Neural progenitor cell (in vitro differentiated cells): ENCODE data around the gene PKHD1. TPM values are rescaled to one million over a fixed set of nuclear protein-coding genes. Genes with fewer than 3 reads are reported as not detected.

Experiments
- DNase-seq: peaks from one replicate; pipeline ENCODE4 v3.0.0-alpha.2; 2016; ENCODE audit warnings: low spot score
- H2AFZ ChIP-seq: fragments of 200-600 bp; sonication (generic); replicated peaks from 2 replicates; pipeline ENCODE4 v1.6.1; 2016; ENCODE audit warnings: antibody characterized with exemption
- H3F3A ChIP-seq: fragments of 200-600 bp; sonication (generic); 2 replicates; pipeline ENCODE4 v1.6.1; 2016; ENCODE audit warnings: antibody characterized with exemption, low read depth
- H3K27ac ChIP-seq: fragments of 200-600 bp; sonication (generic); 2 replicates; pipeline ENCODE4 v1.5.1; 2016; ENCODE audit warnings: mild to moderate bottlenecking
- H3K27me3 ChIP-seq: fragments of 200-600 bp; sonication (generic); 2 replicates; pipeline ENCODE4 v1.6.1; 2016; ENCODE audit warnings: mild to moderate bottlenecking, moderate library complexity
- H3K36me3 ChIP-seq: fragments of 200-600 bp; sonication (generic); 2 replicates; pipeline ENCODE4 v1.5.1; 2016
- H3K4me1 ChIP-seq: fragments of 200-600 bp; sonication (generic); 2 replicates; pipeline ENCODE4 v1.6.1; 2016; ENCODE audit warnings: mixed run types
- H3K4me2 ChIP-seq: fragments of 200-600 bp; sonication (generic); 2 replicates; pipeline ENCODE4 v1.6.1; 2016
- H3K4me3 ChIP-seq: fragments of 200-600 bp; sonication (generic); 2 replicates; pipeline ENCODE4 v1.5.1; 2016
- H3K79me2 ChIP-seq: fragments of 200-600 bp; sonication (generic); 2 replicates; pipeline ENCODE4 v1.6.1; 2016; ENCODE audit warnings: low read depth
- H3K9ac ChIP-seq: fragments of 200-600 bp; sonication (generic); 2 replicates; pipeline ENCODE4 v1.6.1; 2016
- H3K9me3 ChIP-seq: fragments of 200-600 bp; sonication (generic); 2 replicates; pipeline ENCODE4 v1.5.1; 2016; ENCODE audit warnings: low read depth
- H4K20me1 ChIP-seq: fragments of 200-600 bp; sonication (generic); 2 replicates; pipeline ENCODE4 v1.6.1; 2016; ENCODE audit warnings: low read depth
- H3K27ac Mint-ChIP-seq: 3 replicates; pipeline ENCODE4 v1.8.0; 2021; ENCODE audit warnings: mixed read lengths
- H3K27me3 Mint-ChIP-seq: 2 replicates; pipeline ENCODE4 v1.8.0; 2022; ENCODE audit warnings: low read depth, mild to moderate bottlenecking, inconsistent platforms, moderate library complexity, mixed read lengths; ENCODE audit not compliant: insufficient read depth
- H3K36me3 Mint-ChIP-seq: 3 replicates; pipeline ENCODE4 v1.8.0; 2021; ENCODE audit warnings: mixed read lengths
- H3K4me1 Mint-ChIP-seq: 3 replicates; pipeline ENCODE4 v1.8.0; 2021; ENCODE audit warnings: mixed read lengths
- H3K4me3 Mint-ChIP-seq: 3 replicates; pipeline ENCODE4 v1.8.0; 2021; ENCODE audit warnings: mild to moderate bottlenecking, moderate library complexity, mixed read lengths
- H3K9me3 Mint-ChIP-seq: 3 replicates; pipeline ENCODE4 v1.8.0; 2020; ENCODE audit warnings: mixed read lengths
- CTCF ChIP-seq: fragments of 200-600 bp; sonication (generic); IDR thresholded peaks from 2 replicates; pipeline ENCODE4 v1.5.1; 2017; ENCODE audit warnings: antibody characterized with exemption, mild to moderate bottlenecking
- EZH2 ChIP-seq: fragments of 200-600 bp; sonication (generic); IDR thresholded peaks from 2 replicates; pipeline ENCODE4 v1.6.1; 2017; ENCODE audit warnings: antibody characterized with exemption, mild to moderate bottlenecking, moderate library complexity
- EZH2phosphoT487 ChIP-seq: fragments of 200-600 bp; sonication (generic); IDR thresholded peaks from 2 replicates; pipeline ENCODE4 v1.6.1; 2017; ENCODE audit warnings: antibody characterized with exemption
- total RNA-seq: library from RNA; depleted of rRNA; stranded (reverse); fragments of >200 nt; gene quantifications from 2 replicates; pipeline ENCODE4 v1.2.3, GENCODE V29; 2015; ENCODE audit warnings: low replicate concordance

PKHD1 gene
- total RNA-seq, 1 donor from 2014 or later: 0.04 TPM

GRCh38 chr6:51702851-51703250 is 384.6 kb downstream of the PKHD1 start:
- Histone ChIP-seq H3K9ac (no peak overlapping the region), H3K36me3 (no peaks in the 10 kb centered on the region), H3K27ac (no peak overlapping the region), H3F3A (no peaks in the 10 kb centered on the region), H3K4me3 (no peak overlapping the region), H4K20me1 (no peaks in the 10 kb centered on the region), H3K27me3 (no peaks in the 10 kb centered on the region), H3K9me3 (no peaks in the 10 kb centered on the region), H3K79me2 (no peaks in the 10 kb centered on the region), H3K4me2 (no peak overlapping the region), H2AFZ (no peak overlapping the region), H3K4me1 (no peaks in the 10 kb centered on the region)
- DNase-seq: no peak
- no peak overlapping the region for H3K4me3 Mint-ChIP-seq
- peaks cover 2% of the 10 kb centered on the region for H3K27me3 Mint-ChIP-seq
- H3K27ac Mint-ChIP-seq: no peak overlapping the region
- H3K9me3 Mint-ChIP-seq: no peaks in the 10 kb centered on the region
- no peaks in the 10 kb centered on the region for H3K4me1 Mint-ChIP-seq
- no peaks in the 10 kb centered on the region for H3K36me3 Mint-ChIP-seq
- TF ChIP-seq EZH2 (no peak), EZH2phosphoT487 (no peak), CTCF (no peak)

GRCh38 chr6:51684603-51685002 is 402.8 kb downstream of the PKHD1 start:
- Mint-ChIP-seq H3K9me3 (no peaks in the 10 kb centered on the region), H3K27ac (no peak overlapping the region), H3K36me3 (no peaks in the 10 kb centered on the region), H3K4me1 (no peaks in the 10 kb centered on the region), H3K4me3 (no peak overlapping the region), H3K27me3 (peaks cover 4% of the 10 kb centered on the region)
- no peak overlapping the region for H3K4me3 ChIP-seq
- no peak overlapping the region for H3K27ac ChIP-seq
- no peaks in the 10 kb centered on the region for H3K4me1 ChIP-seq
- H3K27me3 ChIP-seq: no peaks in the 10 kb centered on the region
- H3K79me2 ChIP-seq: no peaks in the 10 kb centered on the region
- H3K9me3 ChIP-seq: no peaks in the 10 kb centered on the region
- no peaks in the 10 kb centered on the region for H3K36me3 ChIP-seq
- no peaks in the 10 kb centered on the region for H3F3A ChIP-seq
- TF ChIP-seq EZH2phosphoT487 (no peak), CTCF (no peak), EZH2 (no peak)
- H3K9ac ChIP-seq: no peak overlapping the region
- no peak overlapping the region for H3K4me2 ChIP-seq
- no peak for DNase-seq
- H2AFZ ChIP-seq: no peak overlapping the region
- no peaks in the 10 kb centered on the region for H4K20me1 ChIP-seq

- H3K4me3 ChIP-seq: no peak overlapping the region
- H3K4me1 ChIP-seq: no peaks in the 10 kb centered on the region
- DNase-seq: no peak
- no peak overlapping the region for H2AFZ ChIP-seq
- no peaks in the 10 kb centered on the region for H4K20me1 ChIP-seq
- H3K9me3 Mint-ChIP-seq: no peaks in the 10 kb centered on the region
- H3F3A ChIP-seq: no peaks in the 10 kb centered on the region
- no peak overlapping the region for H3K9ac ChIP-seq
- no peak overlapping the region for H3K4me3 Mint-ChIP-seq
- H3K79me2 ChIP-seq: no peaks in the 10 kb centered on the region
- no peaks in the 10 kb centered on the region for H3K36me3 ChIP-seq
- peaks cover 4% of the 10 kb centered on the region for H3K27me3 Mint-ChIP-seq
- H3K9me3 ChIP-seq: no peaks in the 10 kb centered on the region
- no peaks in the 10 kb centered on the region for H3K27me3 ChIP-seq
- H3K27ac ChIP-seq: no peak overlapping the region
- peaks cover under 1% of the 10 kb centered on the region for H3K4me1 Mint-ChIP-seq
- no peak overlapping the region for H3K4me2 ChIP-seq
- TF ChIP-seq CTCF (peak; percentile 17), EZH2 (no peak)
- H3K27ac Mint-ChIP-seq: no peak overlapping the region
- no peaks in the 10 kb centered on the region for H3K36me3 Mint-ChIP-seq
Observed at GRCh38 chr6:51684038-51684437, 403.4 kb downstream of the PKHD1 start.
